ENCODE data around the gene MYL11.

MYL11 gene

DNA sequence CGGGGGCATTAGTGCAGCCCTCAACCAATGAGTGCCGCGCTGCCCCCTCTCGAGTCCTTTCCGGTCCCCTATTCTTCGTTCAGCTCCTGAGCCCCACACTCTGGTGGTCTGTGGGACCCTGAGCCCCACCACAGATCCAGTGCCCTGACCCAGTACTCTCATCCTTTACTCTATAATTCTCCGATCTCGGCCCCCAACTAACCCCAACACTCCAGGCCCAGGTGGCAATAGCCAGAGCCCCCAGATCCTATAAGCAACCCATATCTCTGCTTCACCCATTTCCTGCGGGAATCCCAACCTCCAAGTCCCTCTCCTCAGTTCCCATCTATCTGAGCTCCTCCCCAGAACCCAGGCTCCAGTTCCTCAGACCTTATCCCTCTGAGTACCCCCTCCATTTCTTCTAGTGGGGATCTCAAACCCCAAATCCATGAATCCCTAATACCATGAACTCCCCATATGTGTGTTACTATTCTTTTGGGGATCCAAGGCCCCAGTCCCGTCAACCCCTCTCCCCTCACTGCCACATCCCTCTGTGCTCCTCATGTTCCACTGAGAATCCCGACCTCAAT is 3.3 kb upstream of the MYL11 start:
- Histone ChIP-seq H3K36me3 (ENCODE audit: low read length) (no peaks in the 10 kb centered on the region), H2AFZ (ENCODE audit: low read depth, low read length, severe bottlenecking) (no peak overlapping the region), H3K27me3 (ENCODE audit: low read length) (no peaks in the 10 kb centered on the region), H4K20me1 (ENCODE audit: low read depth, low read length) (no peaks in the 10 kb centered on the region; the same call in 1 of the 2 replicates), H3K9me2 (replicated peaks; ENCODE audit: insufficient read depth, low read length) (no peaks in the 10 kb centered on the region), H3K9me3 (ENCODE audit: insufficient read depth, low read length) (no peaks in the 10 kb centered on the region), H3K9ac (ENCODE audit: low read length) (peak overlapping the region; percentile 57), H3K27ac (ENCODE audit: low read depth, low read length) (peak overlapping the region; percentile 76), H3K4me2 (ENCODE audit: low read depth, low read length, poor library complexity, severe bottlenecking) (peak overlapping the region; percentile 78), H3K79me2 (ENCODE audit: insufficient read depth, low read length) (peaks cover 36% of the 10 kb centered on the region), H3F3A (ENCODE audit: insufficient read depth) (peaks cover 14% of the 10 kb centered on the region), H3K4me3 (ENCODE audit: insufficient read depth, low read length, poor library complexity, severe bottlenecking) (peak overlapping the region; percentile 40)
- no peak for TF ChIP-seq EZH2phosphoT487 (conservative IDR thresholded peaks at IDR 0.05; ENCODE audit: low read length)
- TF ChIP-seq, protein P1, sequence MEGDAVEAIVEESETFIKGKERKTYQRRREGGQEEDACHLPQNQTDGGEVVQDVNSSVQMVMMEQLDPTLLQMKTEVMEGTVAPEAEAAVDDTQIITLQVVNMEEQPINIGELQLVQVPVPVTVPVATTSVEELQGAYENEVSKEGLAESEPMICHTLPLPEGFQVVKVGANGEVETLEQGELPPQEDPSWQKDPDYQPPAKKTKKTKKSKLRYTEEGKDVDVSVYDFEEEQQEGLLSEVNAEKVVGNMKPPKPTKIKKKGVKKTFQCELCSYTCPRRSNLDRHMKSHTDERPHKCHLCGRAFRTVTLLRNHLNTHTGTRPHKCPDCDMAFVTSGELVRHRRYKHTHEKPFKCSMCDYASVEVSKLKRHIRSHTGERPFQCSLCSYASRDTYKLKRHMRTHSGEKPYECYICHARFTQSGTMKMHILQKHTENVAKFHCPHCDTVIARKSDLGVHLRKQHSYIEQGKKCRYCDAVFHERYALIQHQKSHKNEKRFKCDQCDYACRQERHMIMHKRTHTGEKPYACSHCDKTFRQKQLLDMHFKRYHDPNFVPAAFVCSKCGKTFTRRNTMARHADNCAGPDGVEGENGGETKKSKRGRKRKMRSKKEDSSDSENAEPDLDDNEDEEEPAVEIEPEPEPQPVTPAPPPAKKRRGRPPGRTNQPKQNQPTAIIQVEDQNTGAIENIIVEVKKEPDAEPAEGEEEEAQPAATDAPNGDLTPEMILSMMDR (IDR thresholded peaks at IDR 0.05; ENCODE audit: insufficient read depth, low read length, poor library complexity, severe bottlenecking) = no peak

GRCh38 chr16:30372038-30372712 is 2.4 kb upstream of the MYL11 start:
- H2AFZ ChIP-seq (ENCODE audit: low read depth, low read length, severe bottlenecking) = peak overlapping the region; percentile 20
- TF ChIP-seq EZH2phosphoT487 (conservative IDR thresholded peaks at IDR 0.05; ENCODE audit: low read length) = no peak
- TF ChIP-seq, protein P1 (IDR thresholded peaks at IDR 0.05; ENCODE audit: insufficient read depth, low read length, poor library complexity, severe bottlenecking) = no peak
- H3K27ac ChIP-seq (ENCODE audit: low read depth, low read length) = peak overlapping the region; percentile 76
- peaks cover 16% of the 10 kb centered on the region for H3F3A ChIP-seq (ENCODE audit: insufficient read depth)
- no peaks in the 10 kb centered on the region for H3K36me3 ChIP-seq (ENCODE audit: low read length)
- H3K9me3 ChIP-seq (ENCODE audit: insufficient read depth, low read length) = no peaks in the 10 kb centered on the region
- H3K27me3 ChIP-seq (ENCODE audit: low read length) = no peaks in the 10 kb centered on the region
- H4K20me1 ChIP-seq (ENCODE audit: low read depth, low read length) = no peaks in the 10 kb centered on the region; the same call in 1 of the 2 replicates
- H3K4me3 ChIP-seq (ENCODE audit: insufficient read depth, low read length, poor library complexity, severe bottlenecking) = no peak overlapping the region
- peak overlapping the region; percentile 78 for H3K4me2 ChIP-seq (ENCODE audit: low read depth, low read length, poor library complexity, severe bottlenecking)
- no peaks in the 10 kb centered on the region for H3K9me2 ChIP-seq (replicated peaks; ENCODE audit: insufficient read depth, low read length)
- H3K79me2 ChIP-seq (ENCODE audit: insufficient read depth, low read length) = peaks cover 28% of the 10 kb centered on the region
- H3K9ac ChIP-seq (ENCODE audit: low read length) = peak overlapping the region; percentile 57

GRCh38 chr16:30372725-30373124 is 1.9 kb upstream of the MYL11 start:
- no peaks in the 10 kb centered on the region for H3K27me3 ChIP-seq (ENCODE audit: low read length)
- peaks cover 22% of the 10 kb centered on the region for H3K79me2 ChIP-seq (ENCODE audit: insufficient read depth, low read length)
- H3K9ac ChIP-seq (ENCODE audit: low read length) = peak overlapping the region; percentile 57; the same call in 1 of the 2 replicates
- H3K36me3 ChIP-seq (ENCODE audit: low read length) = no peaks in the 10 kb centered on the region
- H2AFZ ChIP-seq (ENCODE audit: low read depth, low read length, severe bottlenecking) = no peak overlapping the region
- no peaks in the 10 kb centered on the region; the same call in 1 of the 2 replicates for H4K20me1 ChIP-seq (ENCODE audit: low read depth, low read length)
- peaks cover 21% of the 10 kb centered on the region for H3F3A ChIP-seq (ENCODE audit: insufficient read depth)
- no peak overlapping the region for H3K4me3 ChIP-seq (ENCODE audit: insufficient read depth, low read length, poor library complexity, severe bottlenecking)
- TF ChIP-seq, protein P1 (IDR thresholded peaks at IDR 0.05; ENCODE audit: insufficient read depth, low read length, poor library complexity, severe bottlenecking) = no peak
- peak overlapping the region; percentile 76 for H3K27ac ChIP-seq (ENCODE audit: low read depth, low read length)
- no peaks in the 10 kb centered on the region for H3K9me3 ChIP-seq (ENCODE audit: insufficient read depth, low read length)
- no peaks in the 10 kb centered on the region for H3K9me2 ChIP-seq (replicated peaks; ENCODE audit: insufficient read depth, low read length)
- H3K4me2 ChIP-seq (ENCODE audit: low read depth, low read length, poor library complexity, severe bottlenecking) = peak overlapping the region; percentile 78
